ENCODE measurements around the gene FOXK1. TPM values are rescaled to one million over a fixed set of nuclear protein-coding genes. Genes with fewer than 3 reads are reported as not detected.

Gene FOXK1
- total RNA-seq, 1 donor from 2014 or later, result 16.3 TPM

- DNase-seq (ENCODE audit: low read depth in 2 of 2), result no peak
Observed at GRCh38 chr7:4817178-4817901, 135.2 kb downstream of the FOXK1 start.

- no peak for DNase-seq (ENCODE audit: low read depth in 2 of 2)
Observed at GRCh38 chr7:4818000-4818794, 136.1 kb downstream of the FOXK1 start.

- peak in 1 of 2 donors; percentile 52 for DNase-seq (ENCODE audit: low read depth in 2 of 2)
Observed at GRCh38 chr7:4819560-4820404, 137.7 kb downstream of the FOXK1 start.

- no peak for DNase-seq (ENCODE audit: low read depth in 2 of 2)
Observed at GRCh38 chr7:4820405-4820966, 138.4 kb downstream of the FOXK1 start.

Other genes with a start within 250 kb of the FOXK1 start
- gene AP5Z1, start 93.3 kb downstream of the FOXK1 start, total RNA-seq, result 19.2 and 20.2 TPM in 2 replicates
- gene PAPOLB, start 179.7 kb downstream of the FOXK1 start, total RNA-seq, result under 0.01 TPM in 2 replicates
- 2.0 and 3.2 TPM in 2 replicates for gene RADIL, start 201.4 kb downstream of the FOXK1 start, total RNA-seq